HepG2 (cell line): ENCODE data around the gene TAOK3.

ENCODE experiments used
- AKNA ChIP-seq: sonication (generic); formaldehyde crosslinking; IDR thresholded peaks from 2 replicates; pipeline ENCODE4 v1.4.0; 2020; ENCODE audit warnings: missing genetic modification reagents, borderline replicate concordance
- FOXP1 ChIP-seq, 2 experiments: fragments of 450-650 bp in 1 of 2; IDR thresholded peaks; 2 replicates each; pipeline ENCODE4 v1.6.1; 2017 to 2018; ENCODE audit warnings: antibody characterized with exemption in 1 of 2
- JUNB ChIP-seq: sonication (generic); formaldehyde crosslinking; IDR thresholded peaks from 2 replicates; pipeline ENCODE4 v1.8.0; 2022; ENCODE audit warnings: missing genetic modification reagents, mild to moderate bottlenecking, borderline replicate concordance
- KDM1A ChIP-seq: IDR thresholded peaks from 2 replicates; pipeline ENCODE4 v1.6.1; 2016; ENCODE audit warnings: missing compliant biosample characterization
- KLF6 ChIP-seq: IDR thresholded peaks from 2 replicates; pipeline ENCODE4 v1.8.0; 2016; ENCODE audit warnings: missing biosample characterization, missing genetic modification reagents
- SIN3A ChIP-seq: IDR thresholded peaks from 2 replicates; pipeline ENCODE4 v1.6.1; 2011; ENCODE audit warnings: low read depth, mild to moderate bottlenecking, control low read depth, low read length, borderline replicate concordance
- TF ChIP-seq, protein P1 (sequence below): sonication (generic); formaldehyde crosslinking; IDR thresholded peaks from 2 replicates; pipeline ENCODE4 v1.5.0; 2020; ENCODE audit warnings: mild to moderate bottlenecking, missing genetic modification reagents, moderate library complexity

DNA sequence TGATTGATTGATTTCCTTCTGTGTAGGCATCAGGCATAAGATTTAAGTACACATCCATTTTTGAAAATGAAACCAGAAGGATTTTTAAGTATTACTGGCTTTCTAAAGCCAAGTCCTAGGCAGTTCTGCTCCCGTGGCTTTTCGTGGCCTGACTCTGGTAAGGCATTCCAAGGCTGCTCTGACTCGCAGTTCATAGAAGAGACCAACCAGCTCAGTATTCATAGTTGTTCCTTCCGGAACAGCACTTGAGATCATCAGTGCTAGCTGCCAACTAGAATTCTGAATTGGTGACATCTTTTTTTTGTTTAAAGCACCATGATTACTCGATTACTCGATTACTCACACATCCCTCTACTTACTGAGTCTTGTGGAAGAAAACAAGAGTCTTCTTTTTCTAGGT is 29.5 kb upstream of the TAOK3 start:
- no peak for TF ChIP-seq SIN3A
- no peak for TF ChIP-seq FOXP1 (IDR thresholded peaks at IDR 0.05)
- no peak for TF ChIP-seq FOXP1 (CRISPR knock-in tag; IDR thresholded peaks at IDR 0.05)
- TF ChIP-seq, protein P1, sequence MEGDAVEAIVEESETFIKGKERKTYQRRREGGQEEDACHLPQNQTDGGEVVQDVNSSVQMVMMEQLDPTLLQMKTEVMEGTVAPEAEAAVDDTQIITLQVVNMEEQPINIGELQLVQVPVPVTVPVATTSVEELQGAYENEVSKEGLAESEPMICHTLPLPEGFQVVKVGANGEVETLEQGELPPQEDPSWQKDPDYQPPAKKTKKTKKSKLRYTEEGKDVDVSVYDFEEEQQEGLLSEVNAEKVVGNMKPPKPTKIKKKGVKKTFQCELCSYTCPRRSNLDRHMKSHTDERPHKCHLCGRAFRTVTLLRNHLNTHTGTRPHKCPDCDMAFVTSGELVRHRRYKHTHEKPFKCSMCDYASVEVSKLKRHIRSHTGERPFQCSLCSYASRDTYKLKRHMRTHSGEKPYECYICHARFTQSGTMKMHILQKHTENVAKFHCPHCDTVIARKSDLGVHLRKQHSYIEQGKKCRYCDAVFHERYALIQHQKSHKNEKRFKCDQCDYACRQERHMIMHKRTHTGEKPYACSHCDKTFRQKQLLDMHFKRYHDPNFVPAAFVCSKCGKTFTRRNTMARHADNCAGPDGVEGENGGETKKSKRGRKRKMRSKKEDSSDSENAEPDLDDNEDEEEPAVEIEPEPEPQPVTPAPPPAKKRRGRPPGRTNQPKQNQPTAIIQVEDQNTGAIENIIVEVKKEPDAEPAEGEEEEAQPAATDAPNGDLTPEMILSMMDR: no peak
- no peak for TF ChIP-seq AKNA
- no peak for TF ChIP-seq JUNB (CRISPR knock-in tag)
- no peak for TF ChIP-seq KLF6 (CRISPR knock-in tag)
- TF ChIP-seq KDM1A (CRISPR knock-in tag): no peak
